H1 (cell line): ENCODE results near the gene PKM. TPM values are rescaled to one million over a fixed set of nuclear protein-coding genes. Genes with fewer than 3 reads are reported as not detected.

Source experiments
- CTCF ChIA-PET: fragments of 300-600 bp; sonication (Branson Sonifier 250); formaldehyde crosslinking; loops from one replicate; lab custom pipeline; 2021; ENCODE audit not compliant: partially characterized antibody; lab: Charles Lee
- POLR2A ChIA-PET: fragments of 300-600 bp; sonication (Branson Sonifier 250); formaldehyde crosslinking; loops from one replicate; lab custom pipeline; 2021; ENCODE audit warnings: inconsistent platforms; ENCODE audit not compliant: partially characterized antibody; lab: Charles Lee
- DNase-seq, 2 experiments: peaks; one replicate each; pipeline versions ENCODE4 v3.0.0 to v3.0.0-alpha.2; 2010 to 2022; ENCODE audit warnings: low spot score in 2 of 2, low read depth in 1 of 2, mixed read lengths in 1 of 2
- FAIRE-seq: peaks from 2 replicates; lab custom pipeline; 2011; peaks lifted over from hg19 to GRCh38; lab: Jason Lieb, UNC
- H2AFZ ChIP-seq: 2 replicates; pipeline ENCODE4 v1.8.1; 2012; ENCODE audit warnings: low read length, inconsistent platforms
- H2AK5ac ChIP-seq: 2 replicates; pipeline ENCODE4 v1.6.1; 2013; ENCODE audit warnings: low read depth, low read length
- H2BK120ac ChIP-seq: replicated peaks from 2 replicates; pipeline ENCODE3; 2013; ENCODE audit warnings: low read depth, low read length, inconsistent platforms
- H2BK12ac ChIP-seq: 2 replicates; pipeline ENCODE4 v1.6.1; 2013; ENCODE audit warnings: low read depth, low read length
- H2BK15ac ChIP-seq: 2 replicates; pipeline ENCODE4 v1.6.1; 2013; ENCODE audit warnings: low read length
- H2BK20ac ChIP-seq: 2 replicates; pipeline ENCODE4 v1.6.1; 2013; ENCODE audit warnings: low read length
- H2BK5ac ChIP-seq: 2 replicates; pipeline ENCODE4 v1.6.1; 2013; ENCODE audit warnings: low read depth, low read length
- H3K14ac ChIP-seq: 2 replicates; pipeline ENCODE4 v1.6.1; 2013; ENCODE audit warnings: inconsistent platforms; ENCODE audit not compliant: insufficient read length
- H3K18ac ChIP-seq: 2 replicates; pipeline ENCODE4 v1.6.1; 2013; ENCODE audit warnings: low read length; ENCODE audit errors: extremely low read depth
- H3K23ac ChIP-seq: 2 replicates; pipeline ENCODE4 v1.6.1; 2013; ENCODE audit warnings: inconsistent platforms; ENCODE audit not compliant: insufficient read length
- H3K23me2 ChIP-seq: 2 replicates; pipeline ENCODE4 v1.6.1; 2013; ENCODE audit warnings: low read depth, low read length
- H3K27ac ChIP-seq: 2 replicates; pipeline ENCODE4 v1.6.1; 2011; ENCODE audit warnings: low read depth, low read length, inconsistent platforms
- H3K27me3 ChIP-seq, 4 experiments: replicated peaks in 1 of 4; 1 replicate in 1 of 4; 2 replicates in 3 of 4; pipeline versions ENCODE4 v1.6.1 to v1.8.1; 2011 to 2013; ENCODE audit warnings: low read length in 3 of 4, mild to moderate bottlenecking in 3 of 4, inconsistent platforms in 2 of 4, mixed read lengths in 2 of 4, moderate library complexity in 1 of 4; ENCODE audit not compliant: control insufficient read depth in 3 of 4, insufficient read depth in 3 of 4; ENCODE audit errors: extremely low read depth in 1 of 4
- H3K36me3 ChIP-seq, 4 experiments: 2 replicates each; pipeline versions ENCODE4 v1.6.1 to v1.8.1; 2011 to 2013; ENCODE audit warnings: mild to moderate bottlenecking in 4 of 4, low read length in 3 of 4, moderate library complexity in 2 of 4, control low read depth in 1 of 4, inconsistent platforms in 1 of 4; ENCODE audit not compliant: insufficient read depth in 4 of 4, control insufficient read depth in 2 of 4
- H3K4ac ChIP-seq: replicated peaks from 2 replicates; pipeline ENCODE3; 2013; ENCODE audit warnings: low read length, low read depth, mixed read lengths, inconsistent platforms; ENCODE audit not compliant: insufficient read length
- H3K4me1 ChIP-seq, 4 experiments: replicated peaks in 1 of 4; 1 replicate in 1 of 4; 2 replicates in 3 of 4; pipeline versions ENCODE4 v1.6.1 to v1.8.1; 2011 to 2013; ENCODE audit warnings: low read length in 3 of 4, inconsistent platforms in 2 of 4, mixed read lengths in 1 of 4; ENCODE audit not compliant: insufficient read depth in 4 of 4, control insufficient read depth in 3 of 4
- H3K4me2 ChIP-seq, 2 experiments: 2 replicates each; pipeline versions ENCODE4 v1.6.1 to v1.8.1; 2011 to 2013; ENCODE audit warnings: low read depth in 2 of 2, low read length in 2 of 2, control low read depth in 1 of 2, inconsistent platforms in 1 of 2, mild to moderate bottlenecking in 1 of 2; ENCODE audit not compliant: insufficient read depth in 1 of 2
- H3K4me3 ChIP-seq, 4 experiments: fragments of 200-600, 300-600 bp in 1 of 4; sonication (generic), shearing (Covaris generic), sonication (Bioruptor Twin) in 1 of 4; 2 replicates each; pipeline versions ENCODE4 v1.5.1 to v1.8.1; 2011 to 2016; ENCODE audit warnings: low read length in 4 of 4, low read depth in 3 of 4, control low read depth in 2 of 4, inconsistent platforms in 2 of 4, mild to moderate bottlenecking in 2 of 4, mixed read lengths in 1 of 4, moderate library complexity in 1 of 4; ENCODE audit not compliant: insufficient read depth in 2 of 4; ENCODE audit errors: extremely low read depth in 1 of 4
- H3K56ac ChIP-seq: replicated peaks from 2 replicates; pipeline ENCODE3; 2013; ENCODE audit warnings: low read depth, mild to moderate bottlenecking, mixed read lengths, low read length, inconsistent platforms; ENCODE audit not compliant: insufficient read length
- H3K79me1 ChIP-seq: 2 replicates; pipeline ENCODE4 v1.6.1; 2013; ENCODE audit warnings: low read depth, low read length, control low read depth
- H3K79me2 ChIP-seq, 2 experiments: 2 replicates each; pipeline versions ENCODE4 v1.6.1 to v1.8.1; 2012 to 2013; ENCODE audit warnings: low read length in 2 of 2, mild to moderate bottlenecking in 2 of 2, inconsistent platforms in 1 of 2; ENCODE audit not compliant: insufficient read depth in 2 of 2, control insufficient read depth in 1 of 2
- H3K9ac ChIP-seq, 4 experiments: replicated peaks in 1 of 4; 1 replicate in 1 of 4; 2 replicates in 3 of 4; pipeline versions ENCODE4 v1.6.1 to v1.8.1; 2011 to 2013; ENCODE audit warnings: low read depth in 3 of 4, low read length in 3 of 4, control low read depth in 2 of 4, mild to moderate bottlenecking in 2 of 4, moderate library complexity in 2 of 4, inconsistent platforms in 1 of 4; ENCODE audit errors: extremely low read depth in 1 of 4
- H3K9me3 ChIP-seq, 2 experiments: 2 replicates each; pipeline versions ENCODE4 v1.6.1 to v1.8.1; 2012 to 2013; ENCODE audit warnings: mild to moderate bottlenecking in 2 of 2, moderate library complexity in 2 of 2, control low read depth in 1 of 2, inconsistent platforms in 1 of 2, low read depth in 1 of 2, low read length in 1 of 2, mixed read lengths in 1 of 2; ENCODE audit not compliant: insufficient read depth in 2 of 2
- H4K20me1 ChIP-seq, 2 experiments: replicated peaks in 1 of 2; 2 replicates each; pipeline versions ENCODE3 to v1.8.1; 2011 to 2013; ENCODE audit warnings: inconsistent platforms in 2 of 2, low read length in 2 of 2, mild to moderate bottlenecking in 1 of 2; ENCODE audit not compliant: insufficient read depth in 2 of 2, control insufficient read depth in 1 of 2
- H4K5ac ChIP-seq: 2 replicates; pipeline ENCODE4 v1.6.1; 2013; ENCODE audit warnings: low read length, low read depth, mixed read lengths, inconsistent platforms; ENCODE audit not compliant: insufficient read length
- H4K8ac ChIP-seq: 2 replicates; pipeline ENCODE4 v1.8.0; 2013; ENCODE audit warnings: mild to moderate bottlenecking, moderate library complexity, low read length, inconsistent platforms; ENCODE audit not compliant: insufficient read depth; ENCODE audit errors: extremely low read depth
- H4K91ac ChIP-seq: replicated peaks from 2 replicates; pipeline ENCODE3; 2013; ENCODE audit warnings: low read length, mixed read lengths, inconsistent platforms; ENCODE audit not compliant: insufficient read length
- HDAC2 ChIP-seq, 2 experiments: fragments of 300-600 bp in 1 of 2; sonication (generic) in 1 of 2; IDR thresholded peaks; 2 replicates each; pipeline ENCODE4 v1.6.1; 2011 to 2012; ENCODE audit warnings: low read depth in 2 of 2, low read length in 2 of 2, mild to moderate bottlenecking in 2 of 2, moderate library complexity in 2 of 2, borderline replicate concordance in 1 of 2, inconsistent platforms in 1 of 2
- KDM4A ChIP-seq: IDR thresholded peaks from one replicate; pipeline ENCODE4 v1.7.1; 2012; ENCODE audit warnings: low read depth, mild to moderate bottlenecking, moderate library complexity, low read length, inconsistent platforms; ENCODE audit not compliant: severe bottlenecking
- PHF8 ChIP-seq: fragments of 200-600 bp; sonication (generic); conservative IDR thresholded peaks from 2 replicates; pipeline ENCODE4 v1.7.1; 2012; ENCODE audit warnings: low read depth, mild to moderate bottlenecking, inconsistent platforms, low read length, moderate library complexity
- POLR2AphosphoS5 ChIP-seq: IDR thresholded peaks from 2 replicates; pipeline ENCODE4 v1.6.1; 2011; ENCODE audit warnings: low read depth, low read length
- RNF2 ChIP-seq: fragments of 200-900, 300-1000 bp; sonication (generic); IDR thresholded peaks from 2 replicates; pipeline ENCODE4 v1.7.1; 2016; ENCODE audit warnings: borderline replicate concordance, low read depth, mild to moderate bottlenecking, antibody characterized with exemption, low read length; ENCODE audit not compliant: poor library complexity, severe bottlenecking; ENCODE audit errors: missing control alignments
- SUZ12 ChIP-seq: fragments of 200-600 bp; sonication (generic); IDR thresholded peaks from 2 replicates; pipeline ENCODE4 v1.6.1; 2012; ENCODE audit warnings: mild to moderate bottlenecking, inconsistent platforms, low read length, moderate library complexity, mixed read lengths
- TAF7 ChIP-seq: optimal IDR thresholded peaks from 2 replicates; pipeline ENCODE3; 2011; ENCODE audit warnings: low read depth, mild to moderate bottlenecking, inconsistent platforms, low read length, moderate library complexity, borderline replicate concordance
- WGBS, 2 experiments: shearing (Covaris generic) in 1 of 2; methylation state at CpG; one replicate each; pipeline versions ENCODE4 v1.1.6 to v1.1.7; 2013 to 2015; ENCODE audit warnings: low lambda C conversion rate in 2 of 2, mixed read lengths in 2 of 2, inconsistent platforms in 1 of 2, low coverage in 1 of 2, missing lambda C conversion rate in 1 of 2; ENCODE audit not compliant: insufficient replicate concordance in 2 of 2, insufficient coverage in 1 of 2, insufficient read length in 1 of 2; ENCODE audit errors: extremely low coverage in 1 of 2, missing lambda C conversion rate in 1 of 2; 5-methylcytosine and 5-hydroxymethylcytosine counted together
- polyA plus RNA-seq, 7 experiments: library from polyadenylated mRNA; depleted of rRNA in 3 of 7; stranded (reverse) in 5 of 7; unstranded in 2 of 7; fragments of >200 nt in 5 of 7; fragments of 200-250 nt in 2 of 7; gene quantifications; 1 replicate in 5 of 7; 2 replicates in 1 of 7; 4 replicates in 1 of 7; pipeline versions ENCODE4 v1.2.1 to v1.2.3, GENCODE V29; 2011 to 2013; ENCODE audit warnings: missing spikeins in 2 of 7, mixed read lengths in 2 of 7
- total RNA-seq: library from RNA; stranded (reverse); fragmentation: NEBNext Ultra II Directional; extraction: Animal tissue kit (Norgen Biotek cat#: 25700); gene quantifications from 2 replicates; pipeline ENCODE4 v1.2.1, GENCODE V29; 2021
- TF ChIP-seq, protein P1 (sequence below): IDR thresholded peaks from 2 replicates; pipeline ENCODE4 v1.6.1; 2012; ENCODE audit warnings: inconsistent platforms

PKM gene
- total and polyA plus RNA-seq, 2 of the 8 experiments (the other 6 are each of a cell fraction or from before 2014, with no cell fraction given), result 780 to 856 TPM

DNA sequence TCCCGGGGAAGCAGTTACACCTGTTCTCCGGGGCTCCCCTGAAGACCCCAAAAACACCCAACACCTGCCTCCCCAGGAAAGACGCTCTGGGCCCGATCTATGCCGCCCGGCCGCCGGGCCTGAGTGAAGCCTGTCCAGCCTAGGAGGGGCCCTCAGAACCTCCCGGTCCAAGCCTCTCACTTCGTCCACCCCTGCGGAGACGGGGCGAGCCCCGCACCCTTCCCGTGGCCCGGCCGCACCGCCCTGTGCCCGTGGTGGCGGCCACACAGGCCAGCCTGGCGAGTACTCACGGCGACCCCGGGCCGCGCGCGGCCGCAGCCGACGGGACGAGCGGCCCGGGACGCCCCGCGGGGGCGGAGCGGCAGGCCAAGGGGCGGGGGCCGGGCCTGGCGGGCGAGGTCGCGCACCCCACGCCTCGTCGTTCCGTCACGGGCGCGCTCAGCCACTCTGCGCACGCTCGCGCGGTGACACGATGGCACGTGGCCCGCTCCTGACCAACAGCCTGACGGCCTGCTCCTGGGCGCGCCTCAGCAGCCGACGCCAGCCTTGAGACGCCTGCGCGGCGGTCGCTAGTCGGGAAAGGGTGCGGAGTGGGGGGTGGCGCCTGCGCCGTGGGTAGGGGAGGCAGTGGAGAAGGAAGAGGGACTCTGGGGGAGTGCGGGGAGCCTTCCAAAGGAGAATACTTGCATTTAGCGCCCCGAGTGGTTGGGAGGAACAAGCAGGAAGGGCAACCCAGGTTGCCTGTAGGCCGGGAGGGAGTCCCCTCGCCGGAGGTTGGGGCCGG, 41.4 kb upstream of the PKM start, which contains the start of gene PARP6:
Gene PARP6 (minus strand): TSS at position 342 of the 784 bp plus-strand sequence. CDS start 5,077 bp downstream, outside the sequence.
- H3K27ac ChIP-seq, result no peak within 1 kb of the TSS
- no peaks in the 10 kb centered on the region for H4K20me1 ChIP-seq
- peak within 1 kb of the TSS; percentile 73; the same call in 1 of the 2 replicates for H4K8ac ChIP-seq
- H2BK20ac ChIP-seq, result no peak within 1 kb of the TSS
- H2BK12ac ChIP-seq, result no peak within 1 kb of the TSS
- H4K5ac ChIP-seq, result no peak within 1 kb of the TSS
- DNase-seq (peak; percentile 88 to 94), FAIRE-seq (no peak)
- no peaks in the 10 kb centered on the region for H3K79me1 ChIP-seq
- CTCF ChIA-PET, result interaction anchor here (0.8 to 3.5 kb wide), 7 partner anchors 9 to 64 kb away, joined by 3 to 50 read pairs (median 5); no protein-coding TSS in a partner anchor
- H3K4me3 ChIP-seq, result peak within 1 kb of the TSS; percentile 56 to 86 (median 76)
- H2BK5ac ChIP-seq, result no peak within 1 kb of the TSS
- H4K91ac ChIP-seq, result no peak within 1 kb of the TSS
- no peak within 1 kb of the TSS for H2BK120ac ChIP-seq
- peak within 1 kb of the TSS; percentile 80 for H3K18ac ChIP-seq
- H3K23ac ChIP-seq, result no peak within 1 kb of the TSS
- peak within 1 kb of the TSS; percentile 42 to 62 (median 54); a peak in 6 of 7 replicates for H3K9ac ChIP-seq
- POLR2A ChIA-PET, result interaction anchor here (0.6 to 2.9 kb wide), 4 partner anchors 12 to 259 kb away, joined by 3 to 13 read pairs (median 4); no protein-coding TSS in a partner anchor
- H3K4me2 ChIP-seq, result peak within 1 kb of the TSS; percentile 57 to 73
- H3K4me1 ChIP-seq, result peaks cover 0 to 5% (median 3%) of the 10 kb centered on the region in 4 experiments; a peak in 4 of 7 replicates
- H3K27me3 ChIP-seq, result no peaks in the 10 kb centered on the region; a peak in 1 of 7 replicates
- no peak within 1 kb of the TSS for H2BK15ac ChIP-seq
- no peak within 1 kb of the TSS for H3K4ac ChIP-seq
- peaks cover 0 to 11% of the 10 kb centered on the region in 2 experiments; a peak in 1 of 4 replicates for H3K79me2 ChIP-seq
- peaks cover 4% of the 10 kb centered on the region for H3K23me2 ChIP-seq
- H2AK5ac ChIP-seq, result no peak within 1 kb of the TSS
- H3K9me3 ChIP-seq, result no peaks in the 10 kb centered on the region
- no peak within 1 kb of the TSS for H3K14ac ChIP-seq
- no peak within 1 kb of the TSS for H3K56ac ChIP-seq
- peak within 1 kb of the TSS; percentile 89 for H2AFZ ChIP-seq
- H3K36me3 ChIP-seq, result peaks cover 0 to 4% (median 2%) of the 10 kb centered on the region in 4 experiments; a peak in 5 of 8 replicates
- 3% methylated on average over 42 of the region's 82 CpGs; no CpG with 5 or more reads in 1 of the 2 experiments for WGBS, 2 experiments
- TF ChIP-seq SUZ12 (peak; percentile 52; the same call in 1 of the 2 replicates), KDM4A (peak; percentile 83), POLR2AphosphoS5 (0 out of 2 replicates have a peak, but pooled peaks have one; percentile 57), PHF8 (peak; percentile 66), HDAC2 (IDR thresholded peaks at IDR 0.05; ENCODE audit: borderline replicate concordance in 1 of 2, low read depth in 2 of 2, low read length in 2 of 2) (peak; percentile 96 to 98), RNF2 (no peak), TAF7 (peak; percentile 48)
- TF ChIP-seq, protein P1, sequence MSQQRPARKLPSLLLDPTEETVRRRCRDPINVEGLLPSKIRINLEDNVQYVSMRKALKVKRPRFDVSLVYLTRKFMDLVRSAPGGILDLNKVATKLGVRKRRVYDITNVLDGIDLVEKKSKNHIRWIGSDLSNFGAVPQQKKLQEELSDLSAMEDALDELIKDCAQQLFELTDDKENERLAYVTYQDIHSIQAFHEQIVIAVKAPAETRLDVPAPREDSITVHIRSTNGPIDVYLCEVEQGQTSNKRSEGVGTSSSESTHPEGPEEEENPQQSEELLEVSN, result peak; percentile 72
